Small intestine (tissue), 7 donors: ENCODE data around the gene IQGAP2. TPM values are rescaled to one million over a fixed set of nuclear protein-coding genes. Genes with fewer than 3 reads are reported as not detected.
A peak's percentile ranks its signal among the peaks of the same experiment; 100 is the strongest.

Source experiments
- DNase-seq, 2 donors: peaks; one replicate each; pipeline versions ENCODE4 v3.0.0 to v3.0.0-alpha.2; 2013
- FAIRE-seq: peaks from 2 replicates; lab custom pipeline; 2012; peaks lifted over from hg19 to GRCh38; lab: Jason Lieb, UNC
- H3K27ac ChIP-seq, 3 donors: one replicate each; pipeline ENCODE4 v1.5.1; 2013; ENCODE audit warnings: low read length in 2 of 3, mild to moderate bottlenecking in 2 of 3, control low read depth in 1 of 3, inconsistent platforms in 1 of 3, low read depth in 1 of 3, moderate library complexity in 1 of 3
- H3K27me3 ChIP-seq, 3 donors: one replicate each; pipeline ENCODE4 v1.6.1; 2013; ENCODE audit warnings: low read length in 3 of 3, inconsistent platforms in 1 of 3; ENCODE audit not compliant: control insufficient read depth in 3 of 3, insufficient read depth in 3 of 3
- H3K36me3 ChIP-seq, 3 donors: one replicate each; pipeline ENCODE4 v1.6.1; 2013; ENCODE audit warnings: low read length in 3 of 3, inconsistent platforms in 1 of 3, low read depth in 1 of 3, mild to moderate bottlenecking in 1 of 3, moderate library complexity in 1 of 3; ENCODE audit not compliant: control insufficient read depth in 3 of 3, insufficient read depth in 2 of 3
- H3K4me1 ChIP-seq, 3 donors: one replicate each; pipeline ENCODE4 v1.6.1; 2013; ENCODE audit warnings: low read length in 2 of 3, inconsistent platforms in 1 of 3, low read depth in 1 of 3, mild to moderate bottlenecking in 1 of 3, moderate library complexity in 1 of 3; ENCODE audit not compliant: control insufficient read depth in 3 of 3, insufficient read depth in 2 of 3
- H3K4me3 ChIP-seq, 3 donors: one replicate each; pipeline ENCODE4 v1.5.1; 2013; ENCODE audit warnings: low read length in 3 of 3, control low read depth in 1 of 3, inconsistent platforms in 1 of 3, low read depth in 1 of 3, mild to moderate bottlenecking in 1 of 3, moderate library complexity in 1 of 3
- H3K9me3 ChIP-seq, 2 donors: one replicate each; pipeline ENCODE4 v1.6.1; 2013; ENCODE audit warnings: low read depth in 1 of 2, low read length in 1 of 2; ENCODE audit not compliant: control insufficient read depth in 2 of 2, insufficient read depth in 1 of 2
- WGBS, 3 donors: extraction: QIAGEN DNeasy Blood & Tissue Kit; methylation state at CpG; one replicate each; pipeline ENCODE4 v1.1.7; 2013; 5-methylcytosine and 5-hydroxymethylcytosine counted together
- polyA plus RNA-seq, 4 donors: library from polyadenylated mRNA; stranded (reverse) in 3 of 4; unstranded in 1 of 4; fragments of 200-250 nt in 3 of 4; fragments of 120-200 nt in 1 of 4; gene quantifications; one replicate each; pipeline versions ENCODE4 v1.2.1 to v1.2.3, GENCODE V29; 2013
- donor health status: healthy with polysubstance abuse.
- donor health status: control.
- donor health status: control.
- donor health status: Bipolar disorder and iron deficiency.
- donor health status: healthy.

Gene IQGAP2
- polyA plus RNA-seq, 4 donors = 13.6 to 138 (median 85.6) TPM

GRCh38 chr5:76552546-76552945 lies 149.5 kb downstream of the IQGAP2 start:
- FAIRE-seq = no peak
- no peak overlapping the region for H3K4me3 ChIP-seq
- no peaks in the 10 kb centered on the region for H3K9me3 ChIP-seq
- DNase-seq = no peak
- peaks cover 0 to 7% (median 5%) of the 10 kb centered on the region in 3 donors for H3K4me1 ChIP-seq
- WGBS, 3 donors = 61 to 85% (median 72%) methylated on average over 1 of the region's 1 CpG
- H3K36me3 ChIP-seq = peaks cover 0 to 3% (median 0%) of the 10 kb centered on the region in 3 donors
- no peak overlapping the region for H3K27ac ChIP-seq
- H3K27me3 ChIP-seq = no peaks in the 10 kb centered on the region

- peaks cover 0 to 7% (median 2%) of the 10 kb centered on the region in 3 donors for H3K4me1 ChIP-seq
- no peak overlapping the region for H3K27ac ChIP-seq
- DNase-seq (no peak), FAIRE-seq (no peak)
- WGBS, 3 donors = 76 to 90% (median 90%) methylated on average over 2 of the region's 2 CpGs
- no peak overlapping the region for H3K4me3 ChIP-seq
- no peaks in the 10 kb centered on the region for H3K27me3 ChIP-seq
- H3K36me3 ChIP-seq = peaks cover 0 to 3% (median 2%) of the 10 kb centered on the region in 3 donors
- no peaks in the 10 kb centered on the region for H3K9me3 ChIP-seq
These were observed 150.2 kb downstream of the IQGAP2 start for GRCh38 chr5:76553251-76553650.

GRCh38 chr5:76555114-76555513 lies 152.0 kb downstream of the IQGAP2 start:
- Histone ChIP-seq H3K36me3 (peaks cover 2 to 4% (median 3%) of the 10 kb centered on the region in 3 donors), H3K27ac (no peak overlapping the region), H3K4me1 (peaks cover 0 to 4% (median 0%) of the 10 kb centered on the region in 3 donors), H3K27me3 (no peaks in the 10 kb centered on the region), H3K9me3 (no peaks in the 10 kb centered on the region), H3K4me3 (no peak overlapping the region)
- FAIRE-seq (no peak), DNase-seq (no peak)
- WGBS, 3 donors = 92 to 96% (median 95%) methylated on average over 4 of the region's 4 CpGs

GRCh38 chr5:76555717-76556116 lies 152.6 kb downstream of the IQGAP2 start:
- no peak overlapping the region for H3K27ac ChIP-seq
- WGBS, 3 donors = 92 to 93% (median 93%) methylated on average over 2 of the region's 2 CpGs
- H3K9me3 ChIP-seq = no peaks in the 10 kb centered on the region
- H3K36me3 ChIP-seq = peaks cover 2 to 4% (median 3%) of the 10 kb centered on the region in 3 donors
- H3K4me3 ChIP-seq = no peak overlapping the region
- no peak for DNase-seq
- no peaks in the 10 kb centered on the region for H3K27me3 ChIP-seq
- H3K4me1 ChIP-seq = peaks cover 0 to 4% (median 0%) of the 10 kb centered on the region in 3 donors
- FAIRE-seq = no peak

GRCh38 chr5:76556511-76557221 lies 153.6 kb downstream of the IQGAP2 start:
- H3K36me3 ChIP-seq = peaks cover 2 to 4% (median 3%) of the 10 kb centered on the region in 3 donors
- H3K27ac ChIP-seq = peak overlapping the region in 1 of 3 donors; percentile 65
- H3K4me3 ChIP-seq = no peak overlapping the region
- H3K27me3 ChIP-seq = no peaks in the 10 kb centered on the region
- DNase-seq = no peak
- no peak for FAIRE-seq
- peaks cover 0 to 4% (median 0%) of the 10 kb centered on the region in 3 donors for H3K4me1 ChIP-seq
- 82 to 96% (median 90%) methylated on average over 4 of the region's 4 CpGs for WGBS, 3 donors
- no peaks in the 10 kb centered on the region for H3K9me3 ChIP-seq

GRCh38 chr5:76560952-76561891 lies 158.1 kb downstream of the IQGAP2 start:
- H3K27ac ChIP-seq = no peak overlapping the region
- DNase-seq (no peak), FAIRE-seq (no peak)
- peaks cover 0 to 4% (median 0%) of the 10 kb centered on the region in 3 donors for H3K4me1 ChIP-seq
- no peak overlapping the region for H3K4me3 ChIP-seq
- no peaks in the 10 kb centered on the region for H3K9me3 ChIP-seq
- H3K27me3 ChIP-seq = no peaks in the 10 kb centered on the region
- WGBS, 3 donors = 63 to 68% (median 67%) methylated on average over 5 of the region's 5 CpGs
- peaks cover 2 to 9% (median 6%) of the 10 kb centered on the region in 3 donors for H3K36me3 ChIP-seq

- 85 to 90% (median 87%) methylated on average over 6 of the region's 6 CpGs for WGBS, 3 donors
- no peaks in the 10 kb centered on the region for H3K27me3 ChIP-seq
- DNase-seq = no peak
- H3K4me3 ChIP-seq = no peak overlapping the region
- H3K9me3 ChIP-seq = no peaks in the 10 kb centered on the region
- no peak overlapping the region for H3K27ac ChIP-seq
- peaks cover 0 to 3% (median 2%) of the 10 kb centered on the region in 3 donors for H3K4me1 ChIP-seq
- peaks cover 2 to 9% (median 6%) of the 10 kb centered on the region in 3 donors for H3K36me3 ChIP-seq
- FAIRE-seq = no peak
These were observed 158.9 kb downstream of the IQGAP2 start for GRCh38 chr5:76561959-76562358.

GRCh38 chr5:76565009-76565408 lies 161.9 kb downstream of the IQGAP2 start:
- Histone ChIP-seq H3K36me3 (peaks cover 0 to 7% (median 4%) of the 10 kb centered on the region in 3 donors), H3K27ac (no peak overlapping the region), H3K4me3 (no peak overlapping the region), H3K9me3 (no peaks in the 10 kb centered on the region), H3K27me3 (no peaks in the 10 kb centered on the region), H3K4me1 (peaks cover 0 to 3% (median 2%) of the 10 kb centered on the region in 3 donors)
- FAIRE-seq = no peak
- DNase-seq = no peak
- WGBS, 3 donors = 81 to 84% (median 83%) methylated on average over 7 of the region's 7 CpGs
